Neural progenitor cell (in vitro differentiated cells): ENCODE data around the gene KCNMB2. TPM values are rescaled to one million over a fixed set of nuclear protein-coding genes. Genes with fewer than 3 reads are reported as not detected.

ENCODE experiments used
- DNase-seq: peaks from one replicate; pipeline ENCODE4 v3.0.0-alpha.2; 2016; ENCODE audit warnings: low spot score
- H2AFZ ChIP-seq: fragments of 200-600 bp; sonication (generic); replicated peaks from 2 replicates; pipeline ENCODE4 v1.6.1; 2016; ENCODE audit warnings: antibody characterized with exemption
- H3F3A ChIP-seq: fragments of 200-600 bp; sonication (generic); 2 replicates; pipeline ENCODE4 v1.6.1; 2016; ENCODE audit warnings: antibody characterized with exemption, low read depth
- H3K27ac ChIP-seq: fragments of 200-600 bp; sonication (generic); 2 replicates; pipeline ENCODE4 v1.5.1; 2016; ENCODE audit warnings: mild to moderate bottlenecking
- H3K27me3 ChIP-seq: fragments of 200-600 bp; sonication (generic); 2 replicates; pipeline ENCODE4 v1.6.1; 2016; ENCODE audit warnings: mild to moderate bottlenecking, moderate library complexity
- H3K36me3 ChIP-seq: fragments of 200-600 bp; sonication (generic); 2 replicates; pipeline ENCODE4 v1.5.1; 2016
- H3K4me1 ChIP-seq: fragments of 200-600 bp; sonication (generic); 2 replicates; pipeline ENCODE4 v1.6.1; 2016; ENCODE audit warnings: mixed run types
- H3K4me2 ChIP-seq: fragments of 200-600 bp; sonication (generic); 2 replicates; pipeline ENCODE4 v1.6.1; 2016
- H3K4me3 ChIP-seq: fragments of 200-600 bp; sonication (generic); 2 replicates; pipeline ENCODE4 v1.5.1; 2016
- H3K79me2 ChIP-seq: fragments of 200-600 bp; sonication (generic); 2 replicates; pipeline ENCODE4 v1.6.1; 2016; ENCODE audit warnings: low read depth
- H3K9ac ChIP-seq: fragments of 200-600 bp; sonication (generic); 2 replicates; pipeline ENCODE4 v1.6.1; 2016
- H3K9me3 ChIP-seq: fragments of 200-600 bp; sonication (generic); 2 replicates; pipeline ENCODE4 v1.5.1; 2016; ENCODE audit warnings: low read depth
- H4K20me1 ChIP-seq: fragments of 200-600 bp; sonication (generic); 2 replicates; pipeline ENCODE4 v1.6.1; 2016; ENCODE audit warnings: low read depth
- H3K27ac Mint-ChIP-seq: 3 replicates; pipeline ENCODE4 v1.8.0; 2021; ENCODE audit warnings: mixed read lengths
- H3K27me3 Mint-ChIP-seq: 2 replicates; pipeline ENCODE4 v1.8.0; 2022; ENCODE audit warnings: low read depth, mild to moderate bottlenecking, inconsistent platforms, moderate library complexity, mixed read lengths; ENCODE audit not compliant: insufficient read depth
- H3K36me3 Mint-ChIP-seq: 3 replicates; pipeline ENCODE4 v1.8.0; 2021; ENCODE audit warnings: mixed read lengths
- H3K4me1 Mint-ChIP-seq: 3 replicates; pipeline ENCODE4 v1.8.0; 2021; ENCODE audit warnings: mixed read lengths
- H3K4me3 Mint-ChIP-seq: 3 replicates; pipeline ENCODE4 v1.8.0; 2021; ENCODE audit warnings: mild to moderate bottlenecking, moderate library complexity, mixed read lengths
- H3K9me3 Mint-ChIP-seq: 3 replicates; pipeline ENCODE4 v1.8.0; 2020; ENCODE audit warnings: mixed read lengths
- EZH2 ChIP-seq: fragments of 200-600 bp; sonication (generic); IDR thresholded peaks from 2 replicates; pipeline ENCODE4 v1.6.1; 2017; ENCODE audit warnings: antibody characterized with exemption, mild to moderate bottlenecking, moderate library complexity
- EZH2phosphoT487 ChIP-seq: fragments of 200-600 bp; sonication (generic); IDR thresholded peaks from 2 replicates; pipeline ENCODE4 v1.6.1; 2017; ENCODE audit warnings: antibody characterized with exemption
- total RNA-seq: library from RNA; depleted of rRNA; stranded (reverse); fragments of >200 nt; gene quantifications from 2 replicates; pipeline ENCODE4 v1.2.3, GENCODE V29; 2015; ENCODE audit warnings: low replicate concordance
- TF ChIP-seq, protein P1 (sequence below): fragments of 200-600 bp; sonication (generic); IDR thresholded peaks from 2 replicates; pipeline ENCODE4 v1.5.1; 2017; ENCODE audit warnings: antibody characterized with exemption, mild to moderate bottlenecking

The KCNMB2 gene
- total RNA-seq, 1 donor from 2014 or later: not detected

DNA sequence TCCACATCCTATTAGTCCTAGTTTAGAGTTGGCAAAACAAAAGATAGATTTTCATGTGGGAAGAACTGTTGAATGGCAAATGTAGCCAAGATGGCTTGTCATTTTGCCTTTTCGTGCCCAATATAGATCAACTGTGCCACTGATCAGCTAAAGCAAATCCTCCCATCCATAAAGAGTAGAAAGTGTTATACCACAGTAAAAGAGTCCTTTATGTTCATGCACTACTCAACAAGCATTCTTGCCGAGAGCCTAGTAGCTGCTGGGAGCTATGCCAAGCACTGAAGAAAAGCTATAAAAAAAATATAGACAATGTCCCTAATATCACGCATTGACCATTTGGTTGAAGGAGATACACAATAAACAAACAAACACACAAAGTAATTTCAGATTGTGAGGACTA is 225.2 kb downstream of the KCNMB2 start:
- Mint-ChIP-seq H3K27me3 (peaks cover 2% of the 10 kb centered on the region), H3K9me3 (no peaks in the 10 kb centered on the region), H3K27ac (no peak overlapping the region), H3K4me1 (no peaks in the 10 kb centered on the region), H3K36me3 (no peaks in the 10 kb centered on the region), H3K4me3 (no peak overlapping the region)
- Histone ChIP-seq H3K4me1 (no peaks in the 10 kb centered on the region), H3K4me3 (no peak overlapping the region), H3K27ac (no peak overlapping the region), H3K27me3 (no peaks in the 10 kb centered on the region), H3F3A (no peaks in the 10 kb centered on the region), H3K4me2 (no peak overlapping the region), H3K36me3 (no peaks in the 10 kb centered on the region), H3K9me3 (no peaks in the 10 kb centered on the region), H2AFZ (no peak overlapping the region), H4K20me1 (no peaks in the 10 kb centered on the region), H3K79me2 (no peaks in the 10 kb centered on the region), H3K9ac (no peak overlapping the region)
- TF ChIP-seq EZH2 (no peak), EZH2phosphoT487 (no peak)
- TF ChIP-seq, protein P1, sequence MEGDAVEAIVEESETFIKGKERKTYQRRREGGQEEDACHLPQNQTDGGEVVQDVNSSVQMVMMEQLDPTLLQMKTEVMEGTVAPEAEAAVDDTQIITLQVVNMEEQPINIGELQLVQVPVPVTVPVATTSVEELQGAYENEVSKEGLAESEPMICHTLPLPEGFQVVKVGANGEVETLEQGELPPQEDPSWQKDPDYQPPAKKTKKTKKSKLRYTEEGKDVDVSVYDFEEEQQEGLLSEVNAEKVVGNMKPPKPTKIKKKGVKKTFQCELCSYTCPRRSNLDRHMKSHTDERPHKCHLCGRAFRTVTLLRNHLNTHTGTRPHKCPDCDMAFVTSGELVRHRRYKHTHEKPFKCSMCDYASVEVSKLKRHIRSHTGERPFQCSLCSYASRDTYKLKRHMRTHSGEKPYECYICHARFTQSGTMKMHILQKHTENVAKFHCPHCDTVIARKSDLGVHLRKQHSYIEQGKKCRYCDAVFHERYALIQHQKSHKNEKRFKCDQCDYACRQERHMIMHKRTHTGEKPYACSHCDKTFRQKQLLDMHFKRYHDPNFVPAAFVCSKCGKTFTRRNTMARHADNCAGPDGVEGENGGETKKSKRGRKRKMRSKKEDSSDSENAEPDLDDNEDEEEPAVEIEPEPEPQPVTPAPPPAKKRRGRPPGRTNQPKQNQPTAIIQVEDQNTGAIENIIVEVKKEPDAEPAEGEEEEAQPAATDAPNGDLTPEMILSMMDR: no peak
- DNase-seq: no peak

DNA sequence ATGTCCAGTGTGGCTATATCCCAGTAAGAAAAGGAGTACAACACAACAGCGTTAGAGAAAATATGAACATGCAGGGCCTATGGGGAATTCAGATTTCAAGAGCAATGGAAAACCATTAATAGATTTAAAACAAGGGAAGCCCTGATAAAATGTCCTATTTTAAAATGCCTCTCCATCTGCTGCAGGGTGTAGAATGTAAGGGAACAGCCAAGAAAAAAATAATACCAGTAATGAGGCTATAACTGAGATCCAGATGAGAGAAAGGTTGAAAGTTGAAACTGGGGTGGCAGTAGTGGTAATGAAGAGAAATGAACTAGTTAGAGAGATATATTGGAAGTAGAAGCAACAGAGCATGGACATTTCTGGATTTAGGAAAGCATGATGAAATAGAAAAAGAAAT is 226.1 kb downstream of the KCNMB2 start:
- no peaks in the 10 kb centered on the region for H3F3A ChIP-seq
- Mint-ChIP-seq H3K27ac (no peak overlapping the region), H3K4me1 (no peaks in the 10 kb centered on the region), H3K4me3 (no peak overlapping the region), H3K36me3 (no peaks in the 10 kb centered on the region), H3K9me3 (no peaks in the 10 kb centered on the region), H3K27me3 (peaks cover 2% of the 10 kb centered on the region)
- no peak overlapping the region for H3K9ac ChIP-seq
- H3K4me1 ChIP-seq: no peaks in the 10 kb centered on the region
- no peak overlapping the region for H3K27ac ChIP-seq
- no peak overlapping the region for H3K4me2 ChIP-seq
- no peak overlapping the region for H2AFZ ChIP-seq
- no peak overlapping the region for H3K4me3 ChIP-seq
- TF ChIP-seq, protein P1: no peak
- TF ChIP-seq EZH2 (no peak), EZH2phosphoT487 (no peak)
- H3K9me3 ChIP-seq: no peaks in the 10 kb centered on the region
- DNase-seq: no peak
- H4K20me1 ChIP-seq: no peaks in the 10 kb centered on the region
- H3K36me3 ChIP-seq: no peaks in the 10 kb centered on the region
- H3K79me2 ChIP-seq: no peaks in the 10 kb centered on the region
- H3K27me3 ChIP-seq: no peaks in the 10 kb centered on the region

DNA sequence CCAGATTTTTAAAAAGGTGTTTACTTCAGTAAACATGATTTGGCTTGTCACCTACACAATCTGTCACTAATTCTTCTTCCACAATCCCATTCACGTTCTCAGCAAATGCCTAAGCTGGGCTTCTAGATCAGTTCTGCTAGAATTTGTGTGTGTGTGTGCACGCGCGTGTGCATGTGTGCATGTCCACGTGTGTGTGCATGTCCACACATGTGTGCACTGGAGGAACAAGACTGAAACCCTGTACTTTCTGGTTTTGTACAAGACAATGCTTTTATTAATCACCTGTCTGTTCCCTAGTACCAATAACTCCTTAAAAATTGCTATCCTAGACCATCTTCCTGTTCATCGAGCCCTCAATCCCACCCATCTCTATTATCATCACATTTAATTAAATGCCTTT is 229.2 kb downstream of the KCNMB2 start:
- Mint-ChIP-seq H3K4me1 (peaks cover 7% of the 10 kb centered on the region), H3K27me3 (peaks cover 4% of the 10 kb centered on the region), H3K4me3 (no peak overlapping the region), H3K36me3 (no peaks in the 10 kb centered on the region), H3K9me3 (no peaks in the 10 kb centered on the region), H3K27ac (no peak overlapping the region)
- Histone ChIP-seq H3K9me3 (no peaks in the 10 kb centered on the region), H3K36me3 (no peaks in the 10 kb centered on the region), H3K27ac (no peak overlapping the region), H3K4me1 (peaks cover 9% of the 10 kb centered on the region), H3K27me3 (no peaks in the 10 kb centered on the region), H4K20me1 (no peaks in the 10 kb centered on the region), H3K9ac (no peak overlapping the region), H2AFZ (no peak overlapping the region), H3K4me2 (no peak overlapping the region), H3F3A (no peaks in the 10 kb centered on the region), H3K79me2 (no peaks in the 10 kb centered on the region), H3K4me3 (no peak overlapping the region)
- DNase-seq: no peak
- no peak for TF ChIP-seq EZH2
- TF ChIP-seq, protein P1: no peak
- TF ChIP-seq EZH2phosphoT487: no peak

DNA sequence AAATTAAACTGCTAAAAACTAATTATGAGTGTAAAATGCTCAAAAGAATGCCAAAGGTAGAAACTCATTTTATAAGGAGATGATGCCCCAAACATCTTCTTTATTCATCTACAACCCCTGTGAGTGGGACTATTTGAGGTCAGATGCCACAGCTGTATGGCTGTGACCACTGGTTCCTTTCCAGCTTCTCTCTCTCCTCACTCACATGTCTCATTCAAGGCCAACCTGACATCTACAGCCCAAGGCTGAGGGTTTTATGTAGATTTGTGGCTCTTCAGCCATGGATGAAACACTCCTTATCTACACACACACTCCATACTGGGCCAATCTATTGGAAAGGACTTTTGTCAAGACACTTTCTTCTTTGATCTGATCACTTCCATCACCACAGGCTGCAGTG is 231.3 kb downstream of the KCNMB2 start:
- no peak for DNase-seq
- Histone ChIP-seq H3K9ac (no peak overlapping the region), H2AFZ (no peak overlapping the region), H3K4me3 (no peak overlapping the region), H4K20me1 (no peaks in the 10 kb centered on the region), H3K27me3 (no peaks in the 10 kb centered on the region), H3K4me1 (peaks cover 9% of the 10 kb centered on the region), H3K4me2 (no peak overlapping the region), H3K79me2 (no peaks in the 10 kb centered on the region), H3K36me3 (no peaks in the 10 kb centered on the region), H3F3A (no peaks in the 10 kb centered on the region), H3K27ac (no peak overlapping the region), H3K9me3 (no peaks in the 10 kb centered on the region)
- Mint-ChIP-seq H3K36me3 (no peaks in the 10 kb centered on the region), H3K4me1 (peaks cover 7% of the 10 kb centered on the region), H3K27me3 (peaks cover 2% of the 10 kb centered on the region), H3K27ac (no peak overlapping the region), H3K4me3 (no peak overlapping the region), H3K9me3 (no peaks in the 10 kb centered on the region)
- TF ChIP-seq EZH2phosphoT487: no peak
